Measurements from ENCODE around the gene HMCN1.
"Not testable (repeated sequence)": the region's sequence is repeated elsewhere in the genome, so short reads cannot be mapped to it uniquely, and the experiment has no call there.

Gene HMCN1

GRCh38 chr1:185860311-185860710 is 126.1 kb downstream of the HMCN1 start:
- no peak for DNase-seq

GRCh38 chr1:185860859-185861258 is 126.7 kb downstream of the HMCN1 start:
- no peak for DNase-seq

GRCh38 chr1:185861630-185862029 is 127.4 kb downstream of the HMCN1 start:
- no peak for DNase-seq

GRCh38 chr1:185862235-185862634 is 128.0 kb downstream of the HMCN1 start:
- no peak for DNase-seq

GRCh38 chr1:185864331-185864730 is 130.1 kb downstream of the HMCN1 start:
- no peak for DNase-seq

- no peak for DNase-seq
These were observed 130.8 kb downstream of the HMCN1 start for GRCh38 chr1:185864889-185865517.

GRCh38 chr1:185869590-185869989 is 135.4 kb downstream of the HMCN1 start:
- DNase-seq, result no peak

- DNase-seq, result no peak
These were observed 137.5 kb downstream of the HMCN1 start for GRCh38 chr1:185871627-185872150.

GRCh38 chr1:185874246-185874645 is 140.1 kb downstream of the HMCN1 start:
- DNase-seq, result no peak

GRCh38 chr1:185880330-185880729 is 146.1 kb downstream of the HMCN1 start:
- no peak for DNase-seq

- no peak for DNase-seq
These were observed 146.7 kb downstream of the HMCN1 start for GRCh38 chr1:185880779-185881333.

- no peak for DNase-seq
These were observed 151.9 kb downstream of the HMCN1 start for GRCh38 chr1:185886046-185886445.

GRCh38 chr1:185886671-185887070 is 152.5 kb downstream of the HMCN1 start:
- no peak for DNase-seq

GRCh38 chr1:185892831-185893403 is 158.7 kb downstream of the HMCN1 start:
- not testable (repeated sequence) for DNase-seq

- no peak for DNase-seq
These were observed 160.6 kb downstream of the HMCN1 start for GRCh38 chr1:185894791-185895190.

- no peak for DNase-seq
These were observed 161.2 kb downstream of the HMCN1 start for GRCh38 chr1:185895208-185895900.

- no peak for DNase-seq
These were observed 162.7 kb downstream of the HMCN1 start for GRCh38 chr1:185896863-185897262.

GRCh38 chr1:185906186-185906585 is 172.0 kb downstream of the HMCN1 start:
- no peak for DNase-seq

GRCh38 chr1:185907246-185907645 is 173.1 kb downstream of the HMCN1 start:
- no peak for DNase-seq

- DNase-seq, result no peak
These were observed 177.8 kb downstream of the HMCN1 start for GRCh38 chr1:185911978-185912377.

GRCh38 chr1:185912504-185912903 is 178.3 kb downstream of the HMCN1 start:
- no peak for DNase-seq

GRCh38 chr1:185914089-185914488 is 179.9 kb downstream of the HMCN1 start:
- DNase-seq, result no peak

- DNase-seq, result no peak
These were observed 182.7 kb downstream of the HMCN1 start for GRCh38 chr1:185916861-185917260.

- no peak for DNase-seq
These were observed 183.5 kb downstream of the HMCN1 start for GRCh38 chr1:185917646-185918045.
